ENCODE data around the gene CDKN1A. TPM values are rescaled to one million over a fixed set of nuclear protein-coding genes. Genes with fewer than 3 reads are reported as not detected.

CDKN1A gene
- total and polyA plus RNA-seq, 10 of the 15 experiments (the other 5 are each of a cell fraction or from before 2014, with no cell fraction given) = 25.2 to 637 (median 216) TPM

- TF ChIP-seq FOXM1 (IDR thresholded peaks at IDR 0.05; ENCODE audit: low read depth, low read length) = no peak
- no peak for TF ChIP-seq STAT1 (conservative IDR thresholded peaks at IDR 0.05)
Observed at GRCh38 chr6:36716476-36717093, 38.1 kb downstream of the CDKN1A start (continued).

- Histone ChIP-seq H3K79me2 (ENCODE audit: control insufficient read depth, insufficient read depth, low read length) (no peaks in the 10 kb centered on the region), H3K36me3 (ENCODE audit: control insufficient read depth in 2 of 2, insufficient read depth in 2 of 2, low read length in 1 of 2) (no peaks in the 10 kb centered on the region), H3K27me3 (replicated peaks in 1 of 2; ENCODE audit: control insufficient read depth in 2 of 2, insufficient read depth in 2 of 2, low read length in 1 of 2) (no peaks in the 10 kb centered on the region), H3K4me2 (ENCODE audit: control insufficient read depth, insufficient read depth) (no peak overlapping the region), H3K9me3 (replicated peaks; ENCODE audit: control insufficient read depth, insufficient read depth, low read length) (no peaks in the 10 kb centered on the region), H4K20me1 (ENCODE audit: control insufficient read depth, insufficient read depth) (no peaks in the 10 kb centered on the region), H2AFZ (ENCODE audit: control insufficient read depth, low read depth, low read length) (no peak overlapping the region), H3K4me1 (ENCODE audit: control insufficient read depth, insufficient read depth, low read length) (peaks cover 14% of the 10 kb centered on the region), H3K9ac (ENCODE audit: control insufficient read depth, insufficient read depth, low read length) (no peak overlapping the region), H3K4me3 (no peak overlapping the region), H3K27ac (ENCODE audit: control insufficient read depth, insufficient read depth) (no peak overlapping the region)
- ChIA-PET CTCF (interaction anchor here (1.6 to 3.5 kb wide), 2 partner anchors 10 to 42 kb away, joined by 5 to 14 read pairs; no protein-coding TSS in a partner anchor), POLR2A (interaction anchor here (0.6 to 1.3 kb wide), 2 partner anchors 25 to 36 kb away, joined by 3 to 6 read pairs; no protein-coding TSS in a partner anchor), RAD21 (ENCODE audit: unreplicated experiment) (interaction anchor here (0.7 to 3.6 kb wide), 3 partner anchors 25 to 89 kb away, joined by 3 to 14 read pairs (median 3); no protein-coding TSS in a partner anchor), SMC1A (ENCODE audit: uncharacterized antibody, unreplicated experiment) (no interaction called here)
- BruUV-seq (replicated peaks) = no TSS peak
- ATAC-seq (no peak), FAIRE-seq (no peak), DNase-seq (ENCODE audit: low read depth, low spot score) (no peak)
- TF ChIP-seq BACH1 (IDR thresholded peaks at IDR 0.05; ENCODE audit: borderline replicate concordance) = no peak
- TF ChIP-seq NR2F1 (conservative IDR thresholded peaks at IDR 0.05) = no peak
- TF ChIP-seq SPI1 (IDR thresholded peaks at IDR 0.05; ENCODE audit: borderline replicate concordance, insufficient read depth, low read depth, low read length) = no peak
- TF ChIP-seq CHD1 (IDR thresholded peaks at IDR 0.05; ENCODE audit: low read depth, low read length) = no peak
- intact Hi-C loops (cut with micrococcal nuclease; ENCODE audit: unreplicated experiment) (no loop called here), in situ Hi-C loops (cut with MboI) (no loop called here)
- 49% methylated on average over 13 of the region's 13 CpGs for WGBS (ENCODE audit: insufficient coverage, insufficient replicate concordance, low lambda C conversion rate, missing lambda C conversion rate)
Observed at GRCh38 chr6:36717231-36717825, 38.8 kb downstream of the CDKN1A start.
